22Rv1 (cell line): ENCODE data around the gene MAML3.

Experiments used
- ZFX ChIP-seq: fragments of 450-650 bp; IDR thresholded peaks from 2 replicates; pipeline ENCODE4 v1.6.1; 2017; ENCODE audit warnings: antibody characterized with exemption, borderline replicate concordance
- TF ChIP-seq, protein P1 (sequence below): fragments of 450-650 bp; IDR thresholded peaks from 2 replicates; pipeline ENCODE4 v1.5.1; 2017; ENCODE audit warnings: mild to moderate bottlenecking

DNA sequence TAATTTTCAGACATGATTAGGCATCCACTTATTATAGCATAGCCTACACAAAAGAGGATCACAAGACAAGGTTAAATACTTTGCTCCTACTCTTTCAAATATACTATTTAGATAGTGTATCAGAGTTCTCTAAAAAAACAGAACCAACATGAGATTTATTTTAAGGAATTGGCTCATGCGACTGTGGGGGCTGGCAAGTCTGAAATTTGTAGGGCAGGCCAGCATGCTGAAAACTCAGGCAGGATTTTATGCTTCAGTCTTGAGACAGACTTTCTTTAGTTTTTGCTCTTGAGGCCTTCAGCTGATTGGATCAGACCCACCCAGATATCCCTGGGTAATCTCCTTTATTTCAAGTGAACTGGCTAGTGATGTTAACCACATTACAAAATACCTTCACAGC, 169.5 kb downstream of the MAML3 start:
- TF ChIP-seq, protein P1, sequence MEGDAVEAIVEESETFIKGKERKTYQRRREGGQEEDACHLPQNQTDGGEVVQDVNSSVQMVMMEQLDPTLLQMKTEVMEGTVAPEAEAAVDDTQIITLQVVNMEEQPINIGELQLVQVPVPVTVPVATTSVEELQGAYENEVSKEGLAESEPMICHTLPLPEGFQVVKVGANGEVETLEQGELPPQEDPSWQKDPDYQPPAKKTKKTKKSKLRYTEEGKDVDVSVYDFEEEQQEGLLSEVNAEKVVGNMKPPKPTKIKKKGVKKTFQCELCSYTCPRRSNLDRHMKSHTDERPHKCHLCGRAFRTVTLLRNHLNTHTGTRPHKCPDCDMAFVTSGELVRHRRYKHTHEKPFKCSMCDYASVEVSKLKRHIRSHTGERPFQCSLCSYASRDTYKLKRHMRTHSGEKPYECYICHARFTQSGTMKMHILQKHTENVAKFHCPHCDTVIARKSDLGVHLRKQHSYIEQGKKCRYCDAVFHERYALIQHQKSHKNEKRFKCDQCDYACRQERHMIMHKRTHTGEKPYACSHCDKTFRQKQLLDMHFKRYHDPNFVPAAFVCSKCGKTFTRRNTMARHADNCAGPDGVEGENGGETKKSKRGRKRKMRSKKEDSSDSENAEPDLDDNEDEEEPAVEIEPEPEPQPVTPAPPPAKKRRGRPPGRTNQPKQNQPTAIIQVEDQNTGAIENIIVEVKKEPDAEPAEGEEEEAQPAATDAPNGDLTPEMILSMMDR: no peak
- no peak for TF ChIP-seq ZFX
